ENCODE measurements around the gene TMEM121B.

GRCh38 chr22:17152971-17153370, 31.8 kb upstream of the TMEM121B start:
- TF ChIP-seq CTCF (conservative IDR thresholded peaks at IDR 0.05) (no peak), ZFX (IDR thresholded peaks at IDR 0.05) (no peak)

All from C4-2B (cell line).